Fibroblast of skin of abdomen (primary cell): ENCODE measurements around the gene ANXA7.
"Not testable (repeated sequence)": the region's sequence is repeated elsewhere in the genome, so short reads cannot be mapped to it uniquely, and the experiment has no call there.

ENCODE experiments used
- DNase-seq: peaks from one replicate; pipeline ENCODE4 v3.0.0-alpha.2; 2013

The ANXA7 gene

DNA sequence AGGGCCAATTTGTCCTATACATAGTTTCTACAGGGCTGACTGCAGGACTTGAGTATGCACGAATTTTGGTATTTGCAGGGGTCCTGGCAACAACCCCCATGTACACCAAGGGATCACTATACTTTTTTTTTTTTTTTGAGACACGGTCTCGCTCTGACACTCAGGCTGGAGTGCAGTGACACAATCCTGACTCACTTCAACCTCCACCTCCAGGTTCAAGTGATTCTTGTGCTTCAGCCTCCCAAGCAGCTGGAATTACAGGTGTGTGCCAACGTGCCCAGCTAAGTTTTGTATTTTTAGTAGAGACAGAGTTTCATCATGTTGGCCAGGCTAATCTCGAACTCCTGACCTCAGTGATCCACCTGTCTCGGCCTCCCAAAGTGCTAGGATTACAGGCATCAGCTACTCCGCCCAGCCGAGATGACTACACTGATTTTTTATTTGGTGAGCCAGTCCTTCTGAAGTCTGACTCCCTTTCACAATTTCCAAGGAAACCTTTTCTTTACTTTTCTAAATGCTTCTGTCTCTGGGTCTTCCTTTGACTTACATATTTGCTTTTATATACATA, 75.0 kb downstream of the ANXA7 start:
- no peak for DNase-seq

DNA sequence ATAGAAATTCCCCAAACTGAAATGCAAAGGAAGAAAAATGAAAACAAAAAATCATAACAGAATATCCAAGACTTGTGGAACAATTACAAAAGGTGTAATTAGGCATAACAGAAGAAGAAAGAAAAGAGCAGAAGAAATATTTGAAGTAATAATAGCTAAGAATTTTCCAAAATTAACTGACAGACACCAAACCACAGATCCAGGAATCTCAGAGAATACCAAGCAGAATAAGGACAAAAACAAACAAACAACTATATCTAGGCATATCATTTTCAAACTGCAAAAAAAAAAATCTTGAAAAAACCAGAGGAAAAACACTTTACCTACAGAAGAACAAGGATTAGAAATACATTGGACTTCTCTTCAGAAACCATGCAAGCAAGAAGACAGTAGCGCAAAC, 80.7 kb downstream of the ANXA7 start:
- no peak for DNase-seq

DNA sequence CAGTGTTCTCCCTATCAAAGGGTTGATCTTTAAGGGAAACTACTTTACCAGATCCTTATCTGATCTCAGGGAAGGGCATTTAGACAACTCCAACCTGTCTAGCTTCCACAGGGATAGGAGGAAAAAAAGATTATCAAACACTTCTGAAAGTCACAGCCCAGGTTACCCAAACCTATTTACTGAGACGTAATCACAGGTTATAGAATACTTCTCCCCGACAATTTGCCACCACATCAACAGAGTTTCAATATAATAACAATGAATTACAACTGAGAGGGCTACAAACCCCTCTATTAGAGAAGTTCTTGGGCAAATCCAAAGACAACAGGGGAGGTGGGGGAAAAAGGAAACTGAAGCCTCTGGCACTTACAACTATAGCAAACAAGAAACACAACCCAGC, 81.5 kb downstream of the ANXA7 start:
- no peak for DNase-seq

DNA sequence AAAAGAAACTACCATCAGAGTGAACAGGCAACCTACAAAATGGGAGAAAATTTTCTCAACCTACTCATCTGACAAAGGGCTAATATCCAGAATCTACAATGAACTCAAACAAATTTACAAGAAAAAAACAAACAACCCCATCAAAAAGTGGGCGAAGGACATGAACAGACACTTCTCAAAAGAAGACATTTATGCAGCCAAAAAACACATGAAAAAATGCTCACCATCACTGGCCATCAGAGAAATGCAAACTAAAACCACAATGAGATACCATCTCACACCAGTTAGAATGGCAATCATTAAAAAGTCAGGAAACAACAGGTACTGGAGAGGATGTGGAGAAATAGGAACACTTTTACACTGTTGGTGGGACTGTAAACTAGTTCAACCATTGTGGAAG, 85.3 kb downstream of the ANXA7 start:
- DNase-seq, result not testable (repeated sequence)

DNA sequence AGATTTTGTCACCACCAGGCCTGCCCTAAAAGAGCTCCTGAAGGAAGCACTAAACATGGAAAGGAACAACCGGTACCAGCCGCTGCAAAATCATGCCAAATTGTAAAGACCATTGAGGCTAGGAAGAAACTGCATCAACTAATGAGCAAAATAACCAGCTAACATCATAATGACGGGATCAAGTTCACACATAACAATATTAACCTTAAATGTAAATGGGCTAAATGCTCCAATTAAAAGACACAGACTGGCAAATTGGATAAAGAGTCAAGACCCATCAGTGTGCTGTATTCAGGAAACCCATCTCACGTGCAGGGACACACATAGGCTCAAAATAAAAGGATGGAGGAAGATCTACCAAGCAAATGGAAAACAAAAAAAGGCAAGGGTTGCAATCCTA, 88.6 kb downstream of the ANXA7 start:
- not testable (repeated sequence) for DNase-seq
